ENCODE data around the gene TMCO4. TPM values are rescaled to one million over a fixed set of nuclear protein-coding genes. Genes with fewer than 3 reads are reported as not detected.

TMCO4 gene
- total and polyA plus RNA-seq, 2 donors (not counting 3 experiments of a cell fraction or from before 2014, with no cell fraction given): 7.6 to 10.3 TPM

DNA sequence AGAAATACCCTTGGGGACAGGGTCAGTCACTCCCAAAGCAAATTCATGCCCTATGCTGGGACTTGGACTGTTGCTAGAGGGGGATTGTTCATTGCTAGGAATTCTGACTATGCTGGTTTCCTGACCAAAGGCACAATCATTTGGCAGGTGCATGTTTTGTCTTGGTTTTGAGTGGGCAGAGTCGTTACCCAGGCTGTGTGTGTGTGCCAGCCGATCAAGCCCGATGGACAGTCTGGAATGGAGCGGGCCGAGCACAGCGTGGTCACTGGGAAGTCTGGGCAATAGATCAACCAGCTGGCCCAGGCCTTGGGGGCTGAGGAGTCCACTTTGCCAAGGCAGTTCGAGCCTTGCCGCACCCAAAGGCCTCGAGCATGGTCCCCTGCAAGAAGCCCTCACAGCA is 74.1 kb downstream of the TMCO4 start:
- POLR2A ChIA-PET: no interaction called here
- no TSS peak for BruUV-seq (replicated peaks)
- no peaks in the 10 kb centered on the region for H3K36me3 ChIP-seq (ENCODE audit: control insufficient read depth in 2 of 2, extremely low read depth in 1 of 2, insufficient read depth in 2 of 2, low read length in 2 of 2)
- no peak overlapping the region for H3K4me2 ChIP-seq (ENCODE audit: insufficient read depth, low read length)
- no peaks in the 10 kb centered on the region for H3K79me2 ChIP-seq (ENCODE audit: control insufficient read depth, insufficient read depth, low read length)
- no peaks in the 10 kb centered on the region for H4K20me1 ChIP-seq (replicated peaks; ENCODE audit: control insufficient read depth, extremely low read depth, insufficient read depth, low read length)
- H3K4me1 ChIP-seq (ENCODE audit: control insufficient read depth, extremely low read depth, insufficient read depth, low read length): no peaks in the 10 kb centered on the region
- FAIRE-seq: no peak
- no peak for DNase-seq (ENCODE audit: low read depth, low spot score)
- no peaks in the 10 kb centered on the region for H3K9me1 ChIP-seq (replicated peaks; ENCODE audit: control insufficient read depth, extremely low read depth, insufficient read depth, low read length)
- dilution Hi-C loops (cut with MboI; ENCODE audit: extremely low pct_ligation_motif_present, low sequenced_read_pairs) (no loop called here), intact Hi-C loops (cut with micrococcal nuclease) (no loop called here)
- no peaks in the 10 kb centered on the region for H3K9me3 ChIP-seq (replicated peaks; ENCODE audit: control insufficient read depth, insufficient read depth, low read length)
- H3K27ac ChIP-seq (ENCODE audit: insufficient read depth, low read depth, low read length): no peak overlapping the region
- H2AFZ ChIP-seq (ENCODE audit: low read depth, low read length): no peak overlapping the region
- no peaks in the 10 kb centered on the region for H3K27me3 ChIP-seq (ENCODE audit: control insufficient read depth in 2 of 2, insufficient read depth in 2 of 2, low read length in 2 of 2)
- CTCF ChIA-PET: interaction anchor here (0.8 to 2.7 kb wide), 2 partner anchors 10 to 21 kb away, joined by 4 to 12 read pairs; no protein-coding TSS in a partner anchor
- H3K4me3 ChIP-seq (replicated peaks in 1 of 3; ENCODE audit: insufficient read depth in 1 of 3, low read depth in 1 of 3, low read length in 3 of 3): no peak overlapping the region
- TF ChIP-seq EZH2 (IDR thresholded peaks at IDR 0.05; ENCODE audit: borderline replicate concordance, low read depth, low read length, severe bottlenecking): no peak
- no peak for TF ChIP-seq POLR2A (IDR thresholded peaks at IDR 0.05; ENCODE audit: low read depth, low read length)
- TF ChIP-seq FOS (IDR thresholded peaks at IDR 0.05; ENCODE audit: borderline replicate concordance, insufficient read depth, low read length): no peak
- no peak for TF ChIP-seq CTCF (IDR thresholded peaks at IDR 0.05; ENCODE audit: extremely low read depth in 1 of 2, insufficient read depth in 1 of 2, low read depth in 1 of 2, low read length in 2 of 2)
- TF ChIP-seq MAX (IDR thresholded peaks at IDR 0.05; ENCODE audit: insufficient read depth, insufficient read length): no peak
- no peak for TF ChIP-seq JUN (IDR thresholded peaks at IDR 0.05; ENCODE audit: borderline replicate concordance, insufficient read depth, insufficient read length, low read depth)
- TF ChIP-seq GATA2 (IDR thresholded peaks at IDR 0.05; ENCODE audit: insufficient read depth, insufficient read length, low read depth, low read length): no peak
- no peak for TF ChIP-seq POLR2AphosphoS5 (IDR thresholded peaks at IDR 0.05; ENCODE audit: insufficient read depth, low read depth, low read length)
- no peak for TF ChIP-seq MYC (IDR thresholded peaks at IDR 0.05; ENCODE audit: low read depth, low read length)
- no peak overlapping the region for H3K9ac ChIP-seq (replicated peaks; ENCODE audit: extremely low read depth, insufficient read depth, low read length)
